Fibroblast of mammary gland (primary cell): ENCODE results near the gene PADI1.

ENCODE experiments used
- DNase-seq: peaks from one replicate; pipeline ENCODE4 v3.0.0-alpha.2; 2010; ENCODE audit warnings: low read depth
- H3K4me3 ChIP-seq: 2 replicates; pipeline ENCODE4 v1.5.1; 2011; ENCODE audit warnings: low read depth, mild to moderate bottlenecking, low read length, moderate library complexity; ENCODE audit not compliant: control insufficient read depth
- CTCF ChIP-seq: conservative IDR thresholded peaks from 2 replicates; pipeline ENCODE4 v1.5.1; 2011; ENCODE audit warnings: low read depth, low read length, inconsistent platforms; ENCODE audit not compliant: control insufficient read depth, insufficient read depth

The PADI1 gene

GRCh38 chr1:17280436-17280835 is 75.5 kb downstream of the PADI1 start:
- no peak for DNase-seq
- TF ChIP-seq CTCF = no peak
- no peak overlapping the region for H3K4me3 ChIP-seq

GRCh38 chr1:17280894-17281293 is 76.0 kb downstream of the PADI1 start:
- H3K4me3 ChIP-seq = no peak overlapping the region
- TF ChIP-seq CTCF = no peak

GRCh38 chr1:17281775-17282181 is 76.8 kb downstream of the PADI1 start:
- no peak for TF ChIP-seq CTCF
- DNase-seq = no peak
- no peak overlapping the region for H3K4me3 ChIP-seq

More at GRCh38 chr1:17280894-17281293, 76.0 kb downstream of the PADI1 start:
- no peak for DNase-seq

- TF ChIP-seq CTCF = no peak
- no peak for DNase-seq
- no peak overlapping the region for H3K4me3 ChIP-seq
Measured at GRCh38 chr1:17282836-17283235, 77.9 kb downstream of the PADI1 start.

GRCh38 chr1:17286646-17287045 is 81.7 kb downstream of the PADI1 start:
- H3K4me3 ChIP-seq = no peak overlapping the region
- DNase-seq = no peak
- TF ChIP-seq CTCF = no peak

GRCh38 chr1:17287130-17287776 is 82.3 kb downstream of the PADI1 start:
- no peak overlapping the region for H3K4me3 ChIP-seq
- DNase-seq = peak; percentile 83
- no peak for TF ChIP-seq CTCF

- TF ChIP-seq CTCF = no peak
- peak; percentile 49 for DNase-seq
- H3K4me3 ChIP-seq = no peak overlapping the region
Measured at GRCh38 chr1:17289721-17290120, 84.8 kb downstream of the PADI1 start.
